OCI-LY7 (cell line): ENCODE measurements around the gene RHBDD3.

Source experiments
- EZH2phosphoT487 ChIP-seq: fragments of 200-600 bp; sonication (generic); IDR thresholded peaks from 2 replicates; pipeline ENCODE4 v1.6.1; 2018; ENCODE audit warnings: low read depth, borderline replicate concordance, mild to moderate bottlenecking, mixed run types, antibody characterized with exemption, low read length, moderate library complexity, mixed read lengths
- TF ChIP-seq, protein P1 (sequence below): fragments of 200-600 bp; sonication (generic); conservative IDR thresholded peaks from 2 replicates; pipeline ENCODE4 v1.5.1; 2014; ENCODE audit warnings: mild to moderate bottlenecking, antibody characterized with exemption, low read length, moderate library complexity, mixed read lengths

DNA sequence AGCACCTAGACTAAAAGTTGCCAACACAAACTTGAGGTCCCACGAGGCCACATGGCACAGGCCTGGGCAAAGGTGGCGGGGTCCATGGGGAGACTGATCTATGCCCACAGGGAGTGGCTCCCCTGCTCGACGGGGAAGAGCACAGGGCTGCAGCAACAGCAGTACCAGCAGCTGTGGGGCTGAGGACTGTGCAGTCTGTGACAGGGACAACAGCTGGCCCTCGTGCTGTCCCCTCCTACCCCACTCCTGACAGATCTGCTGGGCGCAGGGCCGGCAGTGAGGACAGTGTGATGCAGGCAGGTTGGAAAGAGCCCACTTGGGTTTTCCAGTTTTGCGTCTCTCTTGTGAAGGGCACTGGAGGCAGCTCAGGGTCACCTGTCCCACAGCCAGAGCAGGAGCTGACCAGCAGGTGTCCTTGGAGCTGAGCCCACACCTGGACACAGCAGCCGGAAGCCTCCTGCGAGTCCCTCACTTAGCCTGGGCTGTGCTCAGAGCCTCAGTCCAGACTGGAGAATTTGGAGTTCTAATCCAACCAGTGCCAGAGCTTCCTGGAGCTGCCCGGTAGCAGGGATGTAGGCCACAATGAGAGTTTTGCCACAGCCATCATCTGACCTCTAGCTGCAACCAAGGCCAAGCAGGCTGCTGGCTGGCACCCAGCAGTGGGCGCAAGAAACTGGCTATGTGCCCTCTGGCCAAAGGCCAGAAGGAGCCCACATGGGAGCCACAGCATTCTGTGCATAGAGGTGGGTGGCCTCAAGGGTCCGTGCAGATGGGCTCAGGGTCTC, 35.1 kb upstream of the RHBDD3 start:
- TF ChIP-seq, protein P1, sequence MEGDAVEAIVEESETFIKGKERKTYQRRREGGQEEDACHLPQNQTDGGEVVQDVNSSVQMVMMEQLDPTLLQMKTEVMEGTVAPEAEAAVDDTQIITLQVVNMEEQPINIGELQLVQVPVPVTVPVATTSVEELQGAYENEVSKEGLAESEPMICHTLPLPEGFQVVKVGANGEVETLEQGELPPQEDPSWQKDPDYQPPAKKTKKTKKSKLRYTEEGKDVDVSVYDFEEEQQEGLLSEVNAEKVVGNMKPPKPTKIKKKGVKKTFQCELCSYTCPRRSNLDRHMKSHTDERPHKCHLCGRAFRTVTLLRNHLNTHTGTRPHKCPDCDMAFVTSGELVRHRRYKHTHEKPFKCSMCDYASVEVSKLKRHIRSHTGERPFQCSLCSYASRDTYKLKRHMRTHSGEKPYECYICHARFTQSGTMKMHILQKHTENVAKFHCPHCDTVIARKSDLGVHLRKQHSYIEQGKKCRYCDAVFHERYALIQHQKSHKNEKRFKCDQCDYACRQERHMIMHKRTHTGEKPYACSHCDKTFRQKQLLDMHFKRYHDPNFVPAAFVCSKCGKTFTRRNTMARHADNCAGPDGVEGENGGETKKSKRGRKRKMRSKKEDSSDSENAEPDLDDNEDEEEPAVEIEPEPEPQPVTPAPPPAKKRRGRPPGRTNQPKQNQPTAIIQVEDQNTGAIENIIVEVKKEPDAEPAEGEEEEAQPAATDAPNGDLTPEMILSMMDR = no peak
- no peak for TF ChIP-seq EZH2phosphoT487
